Prostate gland (tissue), 2 donors: ENCODE data around the gene TMEM86B. TPM values are rescaled to one million over a fixed set of nuclear protein-coding genes. Genes with fewer than 3 reads are reported as not detected.
A peak's percentile ranks its signal among the peaks of the same experiment; 100 is the strongest.

Source experiments
- DNase-seq: peaks from one replicate; pipeline ENCODE4 v3.0.0-alpha.2; 2019; ENCODE audit warnings: low spot score
- H3K27ac ChIP-seq, 2 donors: fragments of 200-600 bp; sonication (generic); 2 replicates each; pipeline ENCODE4 v1.5.1; 2017 to 2019
- H3K27me3 ChIP-seq: fragments of 200-600 bp; sonication (generic); replicated peaks from 2 replicates; pipeline ENCODE4 v1.5.1; 2019; ENCODE audit not compliant: insufficient read depth
- H3K36me3 ChIP-seq, 2 donors: fragments of 200-600 bp; sonication (generic); 1 replicate in 1 of 2; 2 replicates in 1 of 2; pipeline versions ENCODE4 v1.5.1 to v1.8.1; 2017 to 2019
- H3K4me1 ChIP-seq: fragments of 200-600 bp; sonication (generic); replicated peaks from 2 replicates; pipeline ENCODE4 v1.5.1; 2019
- H3K4me3 ChIP-seq, 2 donors: fragments of 200-600 bp; sonication (generic); 2 replicates each; pipeline ENCODE4 v1.5.1; 2017 to 2019
- H3K9me3 ChIP-seq: fragments of 200-600 bp; sonication (generic); 2 replicates; pipeline ENCODE4 v1.5.1; 2017
- CTCF ChIP-seq, 4 experiments: fragments of 200-600 bp in 2 of 4; fragments of 450-650 bp in 2 of 4; sonication (generic) in 2 of 4; IDR thresholded peaks; 1 replicate in 3 of 4; 2 replicates in 1 of 4; pipeline ENCODE4 v1.5.1; 2016 to 2019; ENCODE audit warnings: antibody characterized with exemption in 4 of 4, mild to moderate bottlenecking in 2 of 4, moderate library complexity in 2 of 4
- POLR2A ChIP-seq: fragments of 450-650 bp; IDR thresholded peaks from one replicate; pipeline ENCODE4 v1.6.1; 2016; ENCODE audit warnings: antibody characterized with exemption, mild to moderate bottlenecking
- POLR2AphosphoS5 ChIP-seq: sonication (generic); formaldehyde crosslinking; IDR thresholded peaks from one replicate; pipeline ENCODE4 v1.6.1; 2017; ENCODE audit warnings: antibody characterized with exemption
- WGBS: methylation state at CpG from one replicate; pipeline ENCODE4 v1.1.5; 2018; 5-methylcytosine and 5-hydroxymethylcytosine counted together
- intact Hi-C: fragments of 100-400 bp; cut with DNase I; formaldehyde crosslinking; loops from one replicate; pipeline ENCODE4 v1.14.2; 2022
- total RNA-seq, 2 donors: library from RNA; depleted of rRNA; stranded (reverse); fragments of >200 nt; gene quantifications; one replicate each; pipeline ENCODE4 v1.1.0, GENCODE V29; 2016

TMEM86B gene
- total RNA-seq, 2 donors from 2014 or later: 1.5 to 10.8 TPM

GRCh38 chr19:55224038-55224665 is 4.4 kb downstream of the TMEM86B start:
- Histone ChIP-seq H3K9me3 (no peaks in the 10 kb centered on the region), H3K27me3 (no peaks in the 10 kb centered on the region)
- WGBS: 78% methylated on average over 26 of the region's 26 CpGs

GRCh38 chr19:55223291-55224037 is 5.1 kb downstream of the TMEM86B start:
- Histone ChIP-seq H3K4me3 (no peak overlapping the region), H3K9me3 (no peaks in the 10 kb centered on the region), H3K27ac (no peak overlapping the region), H3K36me3 (no peaks in the 10 kb centered on the region), H3K4me1 (no peaks in the 10 kb centered on the region), H3K27me3 (no peaks in the 10 kb centered on the region)
- intact Hi-C loops: no loop called here
- DNase-seq: no peak
- TF ChIP-seq POLR2AphosphoS5 (no peak), POLR2A (no peak), CTCF (IDR thresholded peaks at IDR 0.05) (no peak)
- WGBS: 87% methylated on average over 17 of the region's 17 CpGs

More at GRCh38 chr19:55224038-55224665, 4.4 kb downstream of the TMEM86B start:
- Histone ChIP-seq H3K27ac (no peak overlapping the region), H3K36me3 (no peaks in the 10 kb centered on the region), H3K4me3 (no peak overlapping the region), H3K4me1 (no peaks in the 10 kb centered on the region)
- intact Hi-C loops: no loop called here
- DNase-seq: no peak
- no peak for TF ChIP-seq POLR2A
- TF ChIP-seq POLR2AphosphoS5: no peak
- no peak for TF ChIP-seq CTCF (IDR thresholded peaks at IDR 0.05)

- TF ChIP-seq POLR2AphosphoS5 (no peak), POLR2A (no peak), CTCF (IDR thresholded peaks at IDR 0.05) (no peak)
- Histone ChIP-seq H3K4me1 (no peaks in the 10 kb centered on the region), H3K27ac (no peak overlapping the region), H3K4me3 (no peak overlapping the region), H3K36me3 (no peaks in the 10 kb centered on the region), H3K9me3 (no peaks in the 10 kb centered on the region), H3K27me3 (no peaks in the 10 kb centered on the region)
- DNase-seq: no peak
- intact Hi-C loops: no loop called here
- 67% methylated on average over 9 of the region's 9 CpGs for WGBS
Observed at GRCh38 chr19:55220525-55220924, 8.0 kb downstream of the TMEM86B start.

GRCh38 chr19:55216461-55217198 is 11.9 kb downstream of the TMEM86B start:
- Histone ChIP-seq H3K4me3 (no peak overlapping the region), H3K4me1 (no peaks in the 10 kb centered on the region), H3K9me3 (no peaks in the 10 kb centered on the region), H3K27ac (no peak overlapping the region), H3K27me3 (peaks cover 5% of the 10 kb centered on the region), H3K36me3 (no peaks in the 10 kb centered on the region)
- TF ChIP-seq CTCF (IDR thresholded peaks at IDR 0.05) (no peak), POLR2AphosphoS5 (peak; percentile 5), POLR2A (no peak)
- DNase-seq: peak; percentile 31
- intact Hi-C loops: no loop called here
- WGBS: 6% methylated on average over 30 of the region's 36 CpGs
